ENCODE results near the gene EFHC1. TPM values are rescaled to one million over a fixed set of nuclear protein-coding genes. Genes with fewer than 3 reads are reported as not detected.

EFHC1 gene
- total RNA-seq, 1 experiment from 2014 or later = 18.1 TPM

- Mint-ChIP-seq H3K36me3 (ENCODE audit: insufficient read depth, unreplicated experiment) (no peaks in the 10 kb centered on the region), H3K27ac (ENCODE audit: unreplicated experiment) (no peak overlapping the region), H3K27me3 (ENCODE audit: unreplicated experiment) (no peaks in the 10 kb centered on the region), H3K4me1 (ENCODE audit: low read depth, unreplicated experiment) (peaks cover 15% of the 10 kb centered on the region), H3K4me3 (ENCODE audit: low read depth, unreplicated experiment) (no peak overlapping the region), H3K9me3 (ENCODE audit: low read depth, unreplicated experiment) (no peaks in the 10 kb centered on the region)
- no peak for DNase-seq
- intact Hi-C loops (cut with micrococcal nuclease; ENCODE audit: unreplicated experiment) = no loop called here
- TF ChIP-seq CTCF (IDR thresholded peaks at IDR 0.05; ENCODE audit: unreplicated experiment) = no peak
- CTCF ChIA-PET = no interaction called here
- no TSS peak for BruUV-seq (replicated peaks)
Observed at GRCh38 chr6:52411911-52412310, 8.2 kb upstream of the EFHC1 start.

DNA sequence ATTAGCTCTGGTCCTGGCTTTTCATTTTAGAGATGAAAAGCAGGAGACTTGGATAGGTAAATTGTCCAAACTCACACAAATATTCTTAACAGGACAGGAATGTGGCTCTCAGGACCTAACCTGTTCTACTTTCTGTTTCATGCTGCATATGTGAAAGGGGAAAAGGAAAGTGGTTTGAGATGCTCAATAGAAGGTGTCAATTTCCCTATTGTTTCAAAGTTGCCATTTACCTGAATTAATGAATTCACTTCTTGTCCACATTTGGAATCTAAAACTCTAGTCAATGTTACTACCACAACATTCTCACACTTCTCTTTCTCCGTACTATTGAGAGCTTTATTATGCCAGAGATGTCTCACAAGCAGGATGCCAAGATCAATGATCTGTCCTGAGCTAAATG is 4.8 kb upstream of the EFHC1 start:
- Mint-ChIP-seq H3K9me3 (ENCODE audit: low read depth, unreplicated experiment) (no peaks in the 10 kb centered on the region), H3K27ac (ENCODE audit: unreplicated experiment) (no peak overlapping the region), H3K4me3 (ENCODE audit: low read depth, unreplicated experiment) (no peak overlapping the region), H3K4me1 (ENCODE audit: low read depth, unreplicated experiment) (peaks cover 34% of the 10 kb centered on the region), H3K27me3 (ENCODE audit: unreplicated experiment) (no peaks in the 10 kb centered on the region), H3K36me3 (ENCODE audit: insufficient read depth, unreplicated experiment) (no peaks in the 10 kb centered on the region)
- intact Hi-C loops (cut with micrococcal nuclease; ENCODE audit: unreplicated experiment) = loop anchor here (5.0 kb wide), 1 partner anchor 162 kb away; the partner anchor contains the start of gene TRAM2
- CTCF ChIA-PET = interaction anchor here (1.2 kb wide), 1 partner anchor 26 kb away, joined by 3 read pairs; no protein-coding TSS in a partner anchor
- no peak for TF ChIP-seq CTCF (IDR thresholded peaks at IDR 0.05; ENCODE audit: unreplicated experiment)
- BruUV-seq (replicated peaks) = no TSS peak
- DNase-seq = no peak

DNA sequence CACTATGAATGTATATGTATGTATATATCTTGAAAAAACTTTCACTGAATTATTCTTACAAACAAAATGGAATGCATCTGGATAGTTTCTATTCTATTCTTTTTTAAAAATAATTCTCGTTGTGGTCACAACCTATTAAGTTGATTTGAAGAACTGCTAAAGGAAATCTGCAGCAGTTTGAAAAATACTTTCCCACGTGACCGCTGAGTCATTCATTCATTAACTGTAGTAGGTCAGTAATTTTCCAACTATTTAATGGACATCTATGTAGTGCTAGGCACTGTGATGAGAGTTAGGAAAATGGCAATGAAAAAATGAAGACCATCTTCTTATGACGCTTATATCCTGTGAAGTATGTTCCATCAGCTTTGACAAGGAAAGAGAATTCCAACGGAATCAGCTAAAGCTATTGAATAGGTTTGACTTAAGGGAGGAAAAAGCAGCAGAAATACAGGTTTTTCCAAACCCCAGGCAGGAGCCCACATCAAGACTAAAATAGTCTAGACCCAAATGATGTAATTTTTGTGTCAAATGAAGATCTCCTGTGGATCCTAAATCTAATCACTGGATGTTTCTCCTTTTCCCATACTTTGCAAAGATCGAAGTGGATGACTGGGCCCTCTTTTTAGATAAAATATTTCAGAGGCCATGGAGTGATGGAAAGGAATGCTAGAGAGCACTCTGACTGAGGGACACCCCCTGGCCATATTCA is 4.1 kb upstream of the EFHC1 start:
- H3K27ac Mint-ChIP-seq (ENCODE audit: unreplicated experiment) = no peak overlapping the region
- no peaks in the 10 kb centered on the region for H3K9me3 Mint-ChIP-seq (ENCODE audit: low read depth, unreplicated experiment)
- peak; percentile 20 for DNase-seq
- BruUV-seq (replicated peaks) = no TSS peak
- H3K4me1 Mint-ChIP-seq (ENCODE audit: low read depth, unreplicated experiment) = peaks cover 34% of the 10 kb centered on the region
- H3K27me3 Mint-ChIP-seq (ENCODE audit: unreplicated experiment) = no peaks in the 10 kb centered on the region
- H3K4me3 Mint-ChIP-seq (ENCODE audit: low read depth, unreplicated experiment) = no peak overlapping the region
- no peaks in the 10 kb centered on the region for H3K36me3 Mint-ChIP-seq (ENCODE audit: insufficient read depth, unreplicated experiment)
- intact Hi-C loops (cut with micrococcal nuclease; ENCODE audit: unreplicated experiment) = loop anchor here (1.0 to 5.0 kb wide), 4 partner anchors 161 to 247 kb away; partner anchors contain the start of gene TRAM2
- CTCF ChIA-PET = interaction anchor here (0.6 to 1.2 kb wide), 3 partner anchors 16 to 175 kb away, joined by 3 read pairs; no protein-coding TSS in a partner anchor
- TF ChIP-seq CTCF (IDR thresholded peaks at IDR 0.05; ENCODE audit: unreplicated experiment) = no peak

DNA sequence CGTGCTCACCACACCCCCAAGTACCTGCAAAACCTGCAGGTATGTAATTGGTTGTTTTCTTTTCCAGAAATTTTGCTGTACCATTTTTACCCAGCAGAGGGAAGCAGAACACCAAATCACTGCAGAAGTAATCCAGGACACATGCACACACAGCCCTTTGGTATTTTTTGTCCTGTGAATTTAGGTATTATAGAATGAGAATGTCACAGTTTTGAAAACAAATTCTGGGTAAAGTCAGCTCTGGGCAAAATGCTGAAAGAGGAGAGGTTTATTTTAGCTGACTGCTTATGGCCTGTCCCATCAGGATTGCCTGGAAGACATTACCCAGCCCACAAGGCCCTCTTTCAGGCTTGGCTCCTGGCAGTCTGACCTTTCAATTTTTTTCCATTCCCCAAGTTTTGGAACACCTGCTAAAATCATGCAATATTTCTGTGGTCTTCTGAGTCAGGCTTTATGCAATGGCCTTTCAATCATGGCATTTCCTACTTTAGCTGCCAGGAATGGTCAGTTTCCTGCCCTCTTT is 3.5 kb upstream of the EFHC1 start:
- intact Hi-C loops (cut with micrococcal nuclease; ENCODE audit: unreplicated experiment) = loop anchor here (1.0 to 5.0 kb wide), 4 partner anchors 161 to 247 kb away; partner anchors contain the start of gene TRAM2
- no peaks in the 10 kb centered on the region for H3K27me3 Mint-ChIP-seq (ENCODE audit: unreplicated experiment)
- CTCF ChIA-PET = interaction anchor here (1.0 to 1.6 kb wide), 3 partner anchors 17 to 182 kb away, joined by 3 to 8 read pairs (median 7); no protein-coding TSS in a partner anchor
- TF ChIP-seq CTCF (IDR thresholded peaks at IDR 0.05; ENCODE audit: unreplicated experiment) = peak; percentile 54
- H3K4me1 Mint-ChIP-seq (ENCODE audit: low read depth, unreplicated experiment) = peaks cover 34% of the 10 kb centered on the region
- DNase-seq = peak; percentile 70
- no peak overlapping the region for H3K4me3 Mint-ChIP-seq (ENCODE audit: low read depth, unreplicated experiment)
- no peaks in the 10 kb centered on the region for H3K9me3 Mint-ChIP-seq (ENCODE audit: low read depth, unreplicated experiment)
- no peaks in the 10 kb centered on the region for H3K36me3 Mint-ChIP-seq (ENCODE audit: insufficient read depth, unreplicated experiment)
- no TSS peak for BruUV-seq (replicated peaks)
- H3K27ac Mint-ChIP-seq (ENCODE audit: unreplicated experiment) = no peak overlapping the region
